HCT116 (cell line): ENCODE results near the gene PRDX4.

Experiments
- EZH2phosphoT487 ChIP-seq: fragments of 200-600 bp; IDR thresholded peaks from 2 replicates; pipeline ENCODE4 v1.6.1; 2018; ENCODE audit warnings: antibody characterized with exemption, borderline replicate concordance
- TF ChIP-seq, protein P1 (sequence below): IDR thresholded peaks from 2 replicates; pipeline ENCODE4 v1.6.1; 2012; ENCODE audit warnings: low read depth
- TF ChIP-seq, protein P2 (sequence below), 3 experiments: fragments of 200-600 bp in 1 of 3; sonication (generic) in 1 of 3; IDR thresholded peaks in 2 of 3; conservative IDR thresholded peaks in 1 of 3; 2 replicates each; pipeline ENCODE4 v1.5.1; 2012 to 2017; ENCODE audit warnings: low read depth in 2 of 3, low read length in 2 of 3, antibody characterized with exemption in 1 of 3, borderline replicate concordance in 1 of 3, control low read depth in 1 of 3, mild to moderate bottlenecking in 1 of 3, mixed read lengths in 1 of 3, mixed run types in 1 of 3, moderate library complexity in 1 of 3; ENCODE audit not compliant: insufficient read depth in 1 of 3
- TF ChIP-seq, protein P3 (sequence below): IDR thresholded peaks from 2 replicates; pipeline ENCODE4 v1.6.1; 2012

DNA sequence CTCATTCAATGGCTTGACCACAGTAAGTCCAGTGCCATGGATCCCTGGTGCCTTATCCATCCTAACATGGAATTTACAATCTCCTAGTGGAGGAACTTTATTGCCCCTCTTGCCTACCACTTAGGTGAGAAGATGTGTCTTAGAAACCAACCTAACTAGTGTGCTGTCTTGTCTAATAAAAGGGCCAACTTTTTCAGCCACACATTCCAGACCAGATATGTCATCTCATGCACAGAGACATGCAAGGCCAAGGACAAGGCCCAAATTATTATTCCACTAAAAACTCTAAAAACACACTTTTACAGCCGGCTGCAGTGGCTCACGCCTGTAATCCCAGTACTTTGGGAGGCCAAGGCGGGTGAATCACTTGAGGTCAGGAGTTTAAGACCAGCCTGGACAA is 10.6 kb upstream of the PRDX4 start:
- TF ChIP-seq, protein P1, sequence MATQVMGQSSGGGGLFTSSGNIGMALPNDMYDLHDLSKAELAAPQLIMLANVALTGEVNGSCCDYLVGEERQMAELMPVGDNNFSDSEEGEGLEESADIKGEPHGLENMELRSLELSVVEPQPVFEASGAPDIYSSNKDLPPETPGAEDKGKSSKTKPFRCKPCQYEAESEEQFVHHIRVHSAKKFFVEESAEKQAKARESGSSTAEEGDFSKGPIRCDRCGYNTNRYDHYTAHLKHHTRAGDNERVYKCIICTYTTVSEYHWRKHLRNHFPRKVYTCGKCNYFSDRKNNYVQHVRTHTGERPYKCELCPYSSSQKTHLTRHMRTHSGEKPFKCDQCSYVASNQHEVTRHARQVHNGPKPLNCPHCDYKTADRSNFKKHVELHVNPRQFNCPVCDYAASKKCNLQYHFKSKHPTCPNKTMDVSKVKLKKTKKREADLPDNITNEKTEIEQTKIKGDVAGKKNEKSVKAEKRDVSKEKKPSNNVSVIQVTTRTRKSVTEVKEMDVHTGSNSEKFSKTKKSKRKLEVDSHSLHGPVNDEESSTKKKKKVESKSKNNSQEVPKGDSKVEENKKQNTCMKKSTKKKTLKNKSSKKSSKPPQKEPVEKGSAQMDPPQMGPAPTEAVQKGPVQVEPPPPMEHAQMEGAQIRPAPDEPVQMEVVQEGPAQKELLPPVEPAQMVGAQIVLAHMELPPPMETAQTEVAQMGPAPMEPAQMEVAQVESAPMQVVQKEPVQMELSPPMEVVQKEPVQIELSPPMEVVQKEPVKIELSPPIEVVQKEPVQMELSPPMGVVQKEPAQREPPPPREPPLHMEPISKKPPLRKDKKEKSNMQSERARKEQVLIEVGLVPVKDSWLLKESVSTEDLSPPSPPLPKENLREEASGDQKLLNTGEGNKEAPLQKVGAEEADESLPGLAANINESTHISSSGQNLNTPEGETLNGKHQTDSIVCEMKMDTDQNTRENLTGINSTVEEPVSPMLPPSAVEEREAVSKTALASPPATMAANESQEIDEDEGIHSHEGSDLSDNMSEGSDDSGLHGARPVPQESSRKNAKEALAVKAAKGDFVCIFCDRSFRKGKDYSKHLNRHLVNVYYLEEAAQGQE: no peak
- TF ChIP-seq, protein P2, sequence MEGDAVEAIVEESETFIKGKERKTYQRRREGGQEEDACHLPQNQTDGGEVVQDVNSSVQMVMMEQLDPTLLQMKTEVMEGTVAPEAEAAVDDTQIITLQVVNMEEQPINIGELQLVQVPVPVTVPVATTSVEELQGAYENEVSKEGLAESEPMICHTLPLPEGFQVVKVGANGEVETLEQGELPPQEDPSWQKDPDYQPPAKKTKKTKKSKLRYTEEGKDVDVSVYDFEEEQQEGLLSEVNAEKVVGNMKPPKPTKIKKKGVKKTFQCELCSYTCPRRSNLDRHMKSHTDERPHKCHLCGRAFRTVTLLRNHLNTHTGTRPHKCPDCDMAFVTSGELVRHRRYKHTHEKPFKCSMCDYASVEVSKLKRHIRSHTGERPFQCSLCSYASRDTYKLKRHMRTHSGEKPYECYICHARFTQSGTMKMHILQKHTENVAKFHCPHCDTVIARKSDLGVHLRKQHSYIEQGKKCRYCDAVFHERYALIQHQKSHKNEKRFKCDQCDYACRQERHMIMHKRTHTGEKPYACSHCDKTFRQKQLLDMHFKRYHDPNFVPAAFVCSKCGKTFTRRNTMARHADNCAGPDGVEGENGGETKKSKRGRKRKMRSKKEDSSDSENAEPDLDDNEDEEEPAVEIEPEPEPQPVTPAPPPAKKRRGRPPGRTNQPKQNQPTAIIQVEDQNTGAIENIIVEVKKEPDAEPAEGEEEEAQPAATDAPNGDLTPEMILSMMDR (IDR thresholded peaks at IDR 0.05 in 2 of 3, conservative IDR thresholded peaks at IDR 0.05 in 1 of 3; ENCODE audit: borderline replicate concordance in 1 of 3, insufficient read depth in 1 of 3, low read depth in 2 of 3, low read length in 2 of 3): no peak
- TF ChIP-seq, protein P3, sequence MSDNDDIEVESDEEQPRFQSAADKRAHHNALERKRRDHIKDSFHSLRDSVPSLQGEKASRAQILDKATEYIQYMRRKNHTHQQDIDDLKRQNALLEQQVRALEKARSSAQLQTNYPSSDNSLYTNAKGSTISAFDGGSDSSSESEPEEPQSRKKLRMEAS: no peak
- TF ChIP-seq EZH2phosphoT487: no peak
